ENCODE data around the gene ARL15. TPM values are rescaled to one million over a fixed set of nuclear protein-coding genes. Genes with fewer than 3 reads are reported as not detected.
"Not testable (repeated sequence)": the region's sequence is repeated elsewhere in the genome, so short reads cannot be mapped to it uniquely, and the experiment has no call there.

The ARL15 gene
- total RNA-seq, result 70.6 and 82.2 TPM in 2 replicates

DNA sequence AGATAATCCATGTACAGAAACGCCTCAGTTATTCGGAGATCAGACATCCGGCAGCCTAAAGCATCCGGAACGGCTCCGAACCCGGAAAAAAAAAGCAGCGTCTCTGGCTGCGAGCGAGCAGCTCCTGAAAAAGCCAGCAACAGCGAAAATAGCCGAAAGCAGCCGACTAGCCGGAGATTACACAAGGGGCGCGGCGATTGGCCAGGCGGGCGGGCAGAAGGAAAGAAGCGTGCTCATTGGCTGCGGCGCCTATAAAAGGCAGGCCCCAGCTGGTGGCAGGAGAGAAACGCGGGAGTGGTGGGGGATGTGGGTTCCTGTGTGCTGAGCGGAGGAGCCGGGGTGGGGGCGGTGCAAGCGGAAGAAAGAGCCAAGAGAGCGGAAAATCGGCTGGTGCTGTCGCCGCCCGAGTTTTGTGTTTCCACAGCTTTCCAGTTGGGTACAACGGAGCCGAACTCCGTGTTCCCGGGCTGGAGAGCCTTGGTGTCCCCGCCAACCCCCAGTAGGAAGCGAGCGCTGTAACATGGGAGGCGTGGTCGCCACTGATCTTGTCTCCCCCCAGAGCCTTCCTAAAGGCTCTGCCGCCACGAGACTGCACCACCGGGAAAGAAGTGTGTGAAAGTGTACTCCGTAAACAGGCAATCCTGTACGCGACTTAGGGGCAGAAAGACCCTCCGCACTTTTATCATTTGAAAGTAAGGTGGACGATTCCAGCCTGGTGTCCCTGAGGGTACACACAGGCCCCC lies at the start of gene ARL15:
TSS of gene ARL15 (minus strand) at position 141 of the 743 bp plus-strand sequence.
- DNase-seq, result peak; percentile 98

DNA sequence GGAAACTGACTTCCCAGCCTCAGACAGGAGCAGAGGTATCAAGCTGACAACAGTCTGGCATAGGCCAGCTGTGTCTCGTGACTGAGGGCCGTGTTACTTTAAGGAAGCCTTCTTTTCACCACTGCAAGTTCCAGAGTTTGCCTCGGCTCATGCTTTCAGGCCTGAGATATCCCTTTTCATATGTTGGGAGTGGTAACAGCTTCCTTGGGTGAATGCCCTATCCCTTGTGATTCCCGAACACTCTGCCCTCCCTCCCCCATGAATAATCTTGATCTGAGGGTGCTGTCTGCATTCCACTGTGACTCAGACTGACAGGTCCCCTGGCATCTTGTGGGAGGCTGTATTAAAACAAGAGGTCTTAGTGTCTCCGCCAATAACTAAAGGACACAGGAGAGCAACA lies 49.7 kb upstream of the ARL15 start:
- no peak for DNase-seq

DNA sequence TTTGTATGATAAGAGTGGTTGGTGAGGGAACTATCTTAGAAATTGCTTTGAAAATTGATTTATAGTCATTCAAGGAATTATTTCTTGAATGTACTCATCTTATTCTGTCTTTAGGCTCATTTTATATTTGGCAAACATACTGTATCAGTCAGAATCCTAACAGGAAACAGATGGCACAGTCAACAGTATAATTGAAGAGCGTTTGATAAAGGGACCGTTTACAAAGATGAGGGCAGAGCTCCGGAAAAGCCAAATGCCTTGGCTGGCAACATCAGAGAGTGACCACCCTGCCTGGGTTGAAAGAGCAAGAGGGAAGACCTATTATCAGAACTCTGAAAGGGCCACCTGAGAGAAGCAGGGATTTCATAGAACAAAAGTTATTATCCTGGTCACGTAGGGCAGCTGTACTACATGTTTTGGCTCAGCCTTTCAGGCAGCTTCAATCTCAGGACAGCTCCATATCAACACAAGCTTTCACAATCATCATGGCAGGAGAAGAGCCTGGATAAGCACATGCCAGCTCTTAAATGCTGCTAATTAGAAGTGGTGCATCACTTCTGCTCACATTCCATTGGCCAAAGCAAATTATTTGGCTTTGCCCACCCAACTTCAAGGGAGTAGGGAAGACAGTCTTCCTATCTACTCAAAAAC lies 47.2 kb upstream of the ARL15 start:
- peak; percentile 26 for DNase-seq

DNA sequence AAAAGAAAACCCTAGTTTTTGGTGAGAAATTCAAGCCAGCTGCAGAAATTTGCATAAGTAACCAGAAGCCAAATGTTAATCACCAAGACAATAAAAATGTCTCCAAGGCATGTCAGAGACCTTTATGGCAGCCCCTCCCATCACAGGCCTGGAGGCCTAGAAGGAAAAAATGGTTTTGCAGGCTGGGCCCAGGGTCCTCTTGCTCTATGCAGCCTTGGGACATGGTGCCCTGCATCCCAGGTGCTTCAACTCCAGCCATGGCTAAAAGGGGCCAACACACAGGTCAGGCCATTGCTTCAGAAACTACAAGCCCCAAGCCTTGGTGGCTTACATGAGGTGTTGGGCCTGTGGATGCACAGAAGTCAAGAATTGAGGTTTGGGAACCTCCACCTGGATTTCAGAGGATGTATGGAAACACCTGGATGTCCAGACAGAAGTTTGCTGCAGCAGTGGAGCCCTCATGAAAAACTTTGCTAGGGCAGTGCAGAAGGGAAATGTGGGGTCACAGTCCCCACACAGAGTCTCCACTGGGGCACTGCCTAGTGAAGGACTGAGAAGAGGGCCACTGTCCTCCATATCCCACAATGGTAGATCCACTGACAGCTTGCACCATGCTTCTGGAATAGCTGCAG lies 43.7 kb upstream of the ARL15 start:
- not testable (repeated sequence) for DNase-seq

DNA sequence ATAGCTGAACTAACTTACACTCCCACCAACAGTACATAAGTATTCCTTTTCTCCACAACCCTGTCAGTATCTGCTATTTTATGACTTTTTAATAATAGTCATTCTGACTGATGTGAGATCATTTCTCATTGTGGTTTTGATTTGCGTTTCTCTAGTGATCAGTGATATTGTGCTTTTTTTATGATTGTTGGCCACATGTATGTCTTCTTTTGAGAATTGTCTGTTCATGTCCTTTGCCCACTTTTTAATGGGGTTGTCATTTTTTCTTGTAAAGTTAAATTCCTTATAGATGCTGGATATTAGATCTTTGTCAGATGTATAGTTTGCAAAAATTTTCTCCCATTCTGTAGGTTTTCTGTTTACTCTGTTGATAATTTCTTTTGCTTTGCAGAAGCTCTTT lies 42.2 kb upstream of the ARL15 start:
- not testable (repeated sequence) for DNase-seq

DNA sequence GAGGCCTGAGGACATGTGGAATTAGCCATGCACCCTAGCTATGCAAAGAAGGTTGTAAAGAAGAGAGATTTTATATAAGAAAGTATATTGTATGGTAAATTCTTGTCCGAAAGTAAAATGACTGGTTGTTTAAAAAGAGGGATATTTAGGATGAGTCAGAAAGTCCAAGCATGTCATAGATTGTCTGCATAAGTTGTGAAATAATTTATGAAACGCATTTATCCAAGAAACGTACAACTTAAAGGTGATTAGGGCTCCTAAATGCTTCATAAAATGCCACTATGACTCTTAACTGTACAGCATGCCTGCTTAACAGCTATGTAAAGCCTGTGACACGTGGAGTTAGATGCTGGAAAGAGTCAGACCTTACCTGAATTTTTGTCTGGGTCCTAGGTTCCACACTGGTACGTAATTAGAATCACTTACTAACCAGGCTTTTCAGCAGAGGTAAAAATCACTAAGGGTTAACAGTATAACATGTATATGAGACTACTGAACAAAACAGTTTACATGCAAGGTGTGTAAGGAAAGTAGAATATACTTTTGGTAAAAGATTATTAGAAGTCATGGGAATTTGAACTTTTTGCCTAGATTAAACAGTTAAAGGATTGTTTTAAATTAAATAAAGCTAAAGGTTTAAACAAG lies 37.0 kb upstream of the ARL15 start:
- DNase-seq, result no peak

DNA sequence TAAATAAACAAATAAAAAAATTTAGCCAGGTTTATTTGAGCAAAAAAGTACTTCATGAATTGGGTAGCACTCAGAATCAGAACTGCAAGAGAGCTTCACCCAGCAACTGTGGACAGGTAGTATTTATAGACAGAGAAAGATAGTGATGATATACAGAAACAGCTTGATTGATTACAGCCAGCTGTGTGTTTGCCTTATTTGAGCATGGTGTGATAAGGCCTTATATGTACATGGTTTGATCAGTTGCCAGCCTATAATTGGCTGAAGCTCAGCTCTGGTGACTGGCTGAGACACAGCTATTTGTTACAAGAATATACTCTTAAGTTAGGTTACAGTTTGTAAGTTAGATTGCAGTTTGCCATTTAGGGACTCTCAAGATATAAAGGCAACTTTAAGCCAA lies 34.3 kb upstream of the ARL15 start:
- no peak for DNase-seq

DNA sequence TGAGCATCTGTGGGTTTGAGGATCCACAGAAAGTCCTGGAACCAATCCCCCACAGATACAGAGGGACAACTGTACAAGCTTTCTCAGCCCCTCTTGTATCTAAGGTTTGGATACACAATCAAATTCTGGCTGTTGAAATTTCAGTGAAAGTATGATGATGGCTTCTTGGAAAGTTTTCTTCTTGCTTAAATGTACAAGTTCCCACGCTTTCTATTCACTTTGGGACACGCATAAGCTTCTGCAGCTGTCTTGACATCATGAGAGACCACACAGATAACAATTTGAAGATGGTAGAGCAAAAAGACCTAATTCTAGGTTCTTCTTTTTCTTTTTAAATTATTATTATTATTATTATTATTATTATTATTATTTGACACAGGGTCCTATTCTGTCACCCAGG lies 31.6 kb upstream of the ARL15 start:
- DNase-seq, result no peak

DNA sequence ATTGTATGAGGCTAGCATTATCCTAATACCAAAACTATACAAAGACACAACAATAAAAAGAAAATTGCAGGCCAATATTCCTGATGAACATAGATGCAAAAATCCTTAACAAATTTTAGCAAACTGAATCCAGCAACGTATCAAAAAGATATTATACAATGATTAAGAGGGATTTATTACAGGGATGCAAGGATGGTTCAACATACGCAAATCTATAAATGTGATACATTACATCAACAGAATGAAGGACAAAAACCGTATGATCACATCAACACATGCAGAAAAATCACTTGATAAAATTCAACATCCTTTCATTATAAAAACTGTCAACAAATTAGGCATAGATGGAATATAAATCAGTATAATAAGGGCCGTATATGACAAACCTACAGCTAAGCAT lies 27.1 kb upstream of the ARL15 start:
- no peak for DNase-seq

DNA sequence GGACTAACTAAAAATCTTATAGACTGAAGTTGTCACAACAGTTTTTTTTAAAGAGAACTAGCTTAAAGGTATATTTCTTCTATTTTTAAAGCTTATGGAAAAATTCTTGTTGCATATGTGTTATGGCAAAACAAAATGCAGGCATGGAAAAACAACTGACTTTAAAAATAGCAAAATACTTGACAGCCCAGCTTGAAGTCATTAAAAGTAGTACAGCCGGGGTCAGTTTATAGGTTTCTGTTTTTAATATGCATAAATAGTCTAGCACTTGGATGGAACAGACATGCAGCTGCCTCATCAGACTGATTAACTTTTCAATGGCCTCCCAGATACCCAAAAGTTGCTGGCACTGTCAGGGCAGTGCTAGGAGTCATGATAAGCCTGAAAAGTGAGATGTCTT lies 22.3 kb upstream of the ARL15 start:
- DNase-seq, result no peak

DNA sequence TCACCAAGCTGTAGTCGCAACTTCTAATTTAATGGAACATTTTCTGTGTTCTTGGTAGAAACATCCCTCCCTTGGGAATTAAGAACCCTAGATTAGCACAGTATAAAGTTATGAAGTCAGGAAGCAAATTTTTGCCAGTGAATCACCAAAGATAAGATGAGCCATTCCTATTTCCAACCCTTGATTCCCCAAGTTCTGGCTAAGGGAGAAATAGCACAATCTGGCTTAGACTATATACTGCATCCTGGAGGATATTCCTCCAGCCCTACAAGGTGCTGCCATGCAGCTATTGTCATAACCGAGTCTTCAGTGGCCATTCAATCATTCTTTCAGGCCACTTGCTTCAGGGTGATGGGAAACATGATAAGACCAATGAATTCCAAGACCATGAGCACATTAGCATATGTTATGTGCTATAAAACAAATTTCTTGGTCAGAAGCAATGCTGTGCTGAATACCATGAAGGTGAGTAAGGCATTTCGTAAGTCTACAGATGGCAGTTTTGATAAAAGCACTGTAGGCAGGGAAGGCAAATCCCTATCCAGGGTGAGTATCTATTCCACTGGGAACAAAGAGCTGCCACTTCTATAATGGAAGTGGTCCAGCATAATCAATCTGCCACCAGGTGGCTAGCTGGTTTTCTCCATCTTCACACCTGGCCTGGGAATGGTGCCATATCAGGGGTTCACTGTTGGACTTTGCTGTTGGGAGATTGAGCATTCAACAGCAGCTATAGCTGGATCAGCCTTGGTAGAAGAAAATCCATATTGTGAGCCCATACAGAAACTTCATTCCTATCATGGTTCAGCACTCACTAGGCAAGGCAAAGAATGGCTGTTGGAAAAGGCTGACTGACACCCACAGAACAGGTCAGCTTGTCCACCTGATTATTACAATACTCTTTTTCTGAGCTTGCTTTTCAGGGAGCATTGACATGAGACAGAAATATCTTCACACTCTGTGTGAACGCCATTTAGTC lies 19.6 kb upstream of the ARL15 start:
- no peak for DNase-seq

DNA sequence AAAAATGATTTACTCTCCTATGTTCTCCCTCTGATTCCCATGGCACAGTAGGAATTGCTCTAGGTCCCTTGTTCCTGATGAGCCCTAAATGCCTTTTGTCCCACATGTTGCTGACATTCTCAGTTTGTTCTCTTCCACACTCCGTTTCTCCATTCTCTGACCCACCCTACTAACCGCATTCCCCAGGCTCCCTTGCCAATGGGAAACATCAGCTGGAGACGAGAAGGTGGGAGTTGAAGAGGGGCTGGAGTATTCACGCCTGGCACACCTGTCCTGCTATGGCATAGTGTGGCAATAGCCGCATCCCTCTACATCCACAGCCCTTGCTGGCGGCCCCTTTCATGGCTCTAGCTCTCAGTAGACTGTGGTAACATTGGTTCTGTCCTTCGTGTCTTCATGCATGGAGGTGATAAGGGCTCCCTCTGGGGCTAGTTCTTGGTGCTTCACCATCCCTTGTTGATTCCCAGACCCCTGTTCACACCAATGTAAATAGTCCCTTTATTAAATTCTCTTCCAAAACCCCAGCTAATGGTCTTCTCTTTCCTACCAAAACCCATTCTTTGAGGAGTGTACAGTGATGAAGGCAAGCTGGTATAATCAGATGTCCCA lies 16.4 kb upstream of the ARL15 start:
- DNase-seq, result no peak

DNA sequence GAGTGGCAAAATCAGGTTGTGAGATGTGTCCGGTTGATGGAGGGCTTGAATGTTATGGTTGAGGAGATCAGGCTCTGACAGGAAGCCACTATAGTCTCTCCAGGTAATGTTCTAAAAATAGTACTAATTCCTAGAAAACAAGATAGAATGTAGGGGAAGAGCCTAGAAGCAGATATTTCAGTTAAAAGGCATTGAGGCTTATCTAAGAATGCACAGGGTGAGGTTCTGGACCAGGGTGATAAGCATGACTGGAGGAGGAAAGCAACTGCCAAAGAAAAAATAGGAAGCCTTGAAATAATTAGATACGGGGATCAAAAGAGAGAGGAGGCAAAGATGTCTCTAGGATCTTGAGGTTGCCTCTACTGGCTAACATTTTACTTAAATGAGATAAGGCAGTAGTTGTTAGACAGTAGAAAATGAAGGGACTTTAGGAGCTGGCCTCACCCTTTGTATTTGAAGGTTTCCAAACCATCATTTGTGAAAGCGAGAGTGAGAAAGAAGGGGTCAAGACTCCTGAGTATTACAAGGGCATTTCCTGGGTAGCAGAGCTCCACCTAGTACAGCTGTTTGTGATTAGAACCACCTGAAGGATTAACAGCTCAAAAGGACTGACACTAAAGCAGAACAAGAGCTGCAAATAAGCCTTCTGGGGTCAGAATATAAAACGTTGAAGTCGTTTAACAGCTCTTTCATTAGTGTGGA lies 15.4 kb upstream of the ARL15 start:
- no peak for DNase-seq

DNA sequence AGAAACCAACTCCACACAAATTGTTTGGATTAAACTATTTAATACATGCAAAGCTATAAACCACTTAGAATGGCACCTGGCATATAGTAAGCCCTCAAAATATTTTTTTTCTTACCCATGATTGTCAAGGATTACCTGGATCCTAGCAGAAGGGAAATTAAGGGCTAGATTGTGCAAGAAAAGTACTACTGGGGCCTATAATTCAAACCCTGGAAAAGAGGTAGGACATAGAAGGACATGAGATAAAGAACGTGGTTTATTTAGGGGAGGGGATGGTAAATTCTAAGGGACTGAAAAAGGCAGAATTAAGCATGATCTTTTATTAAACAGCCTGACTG lies 14.9 kb upstream of the ARL15 start:
- DNase-seq, result no peak

DNA sequence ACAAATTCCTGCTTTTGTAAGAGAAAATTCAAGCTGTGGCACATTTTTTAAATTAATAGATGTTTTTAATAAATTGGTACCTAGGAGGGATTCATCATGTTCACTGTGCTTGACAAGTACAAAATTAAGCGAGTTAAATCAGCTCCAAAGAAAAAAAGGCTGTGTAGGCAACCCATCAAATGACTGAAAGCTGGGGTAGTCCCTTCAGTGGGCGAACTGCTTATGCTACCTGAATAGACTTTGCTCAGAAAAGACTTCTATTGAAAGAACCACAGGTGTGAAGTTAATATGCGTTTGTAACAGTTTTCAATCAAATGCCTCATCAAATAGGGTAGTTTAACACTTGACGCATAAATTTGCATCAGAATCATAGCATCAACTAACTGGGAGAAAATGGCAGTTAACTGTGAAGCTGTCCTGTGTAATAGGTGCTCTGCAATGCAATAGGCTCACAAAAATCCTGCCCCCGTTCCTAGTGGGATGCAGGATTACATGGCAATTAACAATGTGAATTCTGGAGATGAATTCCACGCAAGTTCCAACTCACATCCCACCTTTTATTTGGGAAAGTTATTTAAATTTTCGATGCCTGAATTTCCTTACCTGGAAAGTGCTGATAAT lies 14.4 kb upstream of the ARL15 start:
- DNase-seq, result no peak

DNA sequence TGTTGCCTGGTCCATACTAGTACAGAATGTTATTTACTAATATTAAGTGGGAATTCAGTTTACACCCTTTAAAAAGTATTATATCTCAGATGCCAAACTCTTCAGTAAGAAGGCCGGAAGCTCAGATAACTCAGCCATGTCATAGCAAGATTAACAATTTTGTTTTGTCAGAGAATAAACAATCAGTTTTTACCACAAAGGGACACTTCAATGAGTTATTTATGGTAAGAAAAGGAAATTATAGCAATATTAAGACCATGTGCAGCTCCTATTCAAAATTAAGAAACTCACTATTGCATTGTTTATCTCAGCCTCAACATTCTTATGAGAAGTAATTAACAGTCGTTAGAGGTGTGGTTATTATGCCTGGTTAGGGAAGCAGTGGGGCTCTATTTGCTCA lies 13.1 kb upstream of the ARL15 start:
- DNase-seq, result no peak

DNA sequence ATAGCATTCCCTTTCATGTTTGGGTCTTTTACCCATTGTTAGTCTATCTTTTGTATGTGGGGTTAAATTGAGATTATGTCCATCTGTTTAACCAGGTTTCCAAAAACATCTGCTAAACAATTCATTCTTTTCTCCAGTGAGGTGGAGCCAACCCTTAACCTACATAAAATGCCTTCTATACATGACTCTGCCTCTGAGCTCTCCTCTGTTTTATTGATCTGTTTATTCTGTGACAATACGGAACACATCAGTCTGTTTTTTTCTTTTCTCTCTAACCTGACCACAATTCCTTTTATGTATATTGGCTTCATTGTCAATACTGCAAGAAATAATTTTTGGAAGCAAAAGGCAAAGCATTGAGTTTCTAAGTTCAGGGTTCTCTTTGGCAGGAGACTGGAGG lies 9.9 kb upstream of the ARL15 start:
- DNase-seq, result no peak

DNA sequence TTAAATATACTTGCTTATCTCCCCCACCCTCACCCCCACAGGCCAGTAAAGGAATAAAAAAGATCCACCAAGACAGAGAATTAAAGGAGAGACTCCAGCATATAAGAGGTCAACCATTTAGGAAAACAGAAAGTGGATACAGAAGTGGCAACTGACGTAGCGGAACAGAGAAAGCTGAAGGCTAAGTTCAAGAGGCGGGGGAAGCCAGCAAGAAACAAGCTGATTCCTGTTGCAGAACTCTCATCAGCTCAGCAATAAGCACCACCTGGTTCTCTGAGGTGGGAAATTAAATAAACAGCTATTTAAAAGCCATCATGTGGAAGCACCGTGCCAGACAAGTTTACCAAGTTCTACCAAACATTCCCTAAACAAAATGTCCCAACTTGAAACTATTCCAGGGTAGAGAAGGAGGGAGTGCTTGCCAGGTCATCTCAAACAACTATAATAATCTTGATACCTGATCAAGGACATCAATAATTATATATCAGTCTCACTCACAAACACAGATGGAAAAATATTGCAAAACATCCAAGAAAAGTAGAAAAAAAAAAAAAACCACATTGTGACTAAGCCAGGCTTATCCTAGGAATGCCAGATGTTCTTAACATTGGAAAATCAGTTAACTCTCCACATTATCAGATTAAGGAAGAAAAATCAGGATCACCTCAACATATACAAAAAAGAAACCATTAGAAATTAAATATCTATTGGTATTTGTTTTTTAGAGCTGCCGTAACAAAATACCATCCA lies 7.3 kb upstream of the ARL15 start:
- no peak for DNase-seq

DNA sequence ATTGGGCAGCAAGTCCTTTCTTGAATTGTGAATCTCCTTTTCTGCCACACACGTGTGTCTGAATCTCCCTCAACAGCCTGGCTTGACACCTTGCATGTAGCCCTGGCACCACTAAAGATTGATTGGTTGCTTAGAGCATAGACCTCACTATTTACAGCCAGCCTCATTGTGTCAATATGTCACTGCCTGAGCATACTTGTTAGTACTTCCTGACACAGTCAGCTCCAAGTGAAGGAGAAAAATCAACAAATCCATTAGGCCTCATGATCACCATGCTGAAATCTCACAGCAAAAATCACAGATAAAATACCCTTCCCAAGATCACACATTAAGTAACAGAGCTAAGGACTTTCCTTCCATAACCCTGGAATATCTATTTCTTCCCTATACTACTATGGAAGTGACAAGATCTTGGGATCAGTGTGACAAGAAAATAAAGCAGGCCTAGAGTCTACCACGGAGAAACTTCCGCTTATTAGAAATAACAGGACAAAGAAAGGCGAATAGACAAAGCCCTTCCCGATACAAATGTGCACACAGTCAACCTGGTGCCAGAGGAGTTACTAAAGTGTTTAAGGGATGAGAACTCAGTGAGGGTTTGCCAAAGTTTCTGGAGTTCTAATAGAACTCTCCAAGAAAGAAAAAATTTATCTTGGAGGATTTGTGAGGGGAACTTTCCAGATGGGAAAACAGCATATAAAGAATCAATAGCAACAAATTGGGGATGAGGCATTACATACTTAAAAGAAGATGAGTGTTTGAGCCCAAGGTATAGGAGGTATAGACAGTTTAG lies 5.6 kb upstream of the ARL15 start:
- no peak for DNase-seq
